GM12878 (cell line): ENCODE results near the gene TMEM207. TPM values are rescaled to one million over a fixed set of nuclear protein-coding genes. Genes with fewer than 3 reads are reported as not detected.

ENCODE experiments used
- BCL11A ChIP-seq: IDR thresholded peaks from 2 replicates; pipeline ENCODE4 v1.6.1; 2011; ENCODE audit warnings: low read depth, low read length
- BCLAF1 ChIP-seq: fragments of 450-650 bp; IDR thresholded peaks from 2 replicates; pipeline ENCODE4 v1.6.1; 2017; ENCODE audit warnings: antibody characterized with exemption, mild to moderate bottlenecking, moderate library complexity
- CHD2 ChIP-seq: IDR thresholded peaks from 2 replicates; pipeline ENCODE4 v1.6.1; 2011; ENCODE audit warnings: low read depth, low read length, improper control_type of control experiment, borderline replicate concordance
- CHD4 ChIP-seq: fragments of 200-600 bp; sonication (generic); IDR thresholded peaks from 2 replicates; pipeline ENCODE4 v1.6.1; 2016; ENCODE audit warnings: mild to moderate bottlenecking
- DPF2 ChIP-seq: fragments of 450-650 bp; IDR thresholded peaks from 2 replicates; pipeline ENCODE4 v1.6.1; 2017; ENCODE audit warnings: mild to moderate bottlenecking
- EP300 ChIP-seq, 2 experiments: fragments of 150-350 bp in 1 of 2; IDR thresholded peaks; 2 replicates each; pipeline ENCODE4 v1.6.1; 2011 to 2012; ENCODE audit warnings: low read depth in 2 of 2, low read length in 2 of 2, borderline replicate concordance in 1 of 2, improper control_type of control experiment in 1 of 2, inconsistent platforms in 1 of 2; ENCODE audit not compliant: control insufficient read depth in 1 of 2
- ESRRA ChIP-seq: IDR thresholded peaks from 2 replicates; pipeline ENCODE4 v1.6.1; 2012; ENCODE audit warnings: mild to moderate bottlenecking, low read length, improper control_type of control experiment
- ETV6 ChIP-seq, 2 experiments: fragments of 450-650 bp in 1 of 2; IDR thresholded peaks in 1 of 2; conservative IDR thresholded peaks in 1 of 2; 2 replicates each; pipeline ENCODE4 v1.6.1; 2014; ENCODE audit warnings: antibody characterized with exemption in 1 of 2, borderline replicate concordance in 1 of 2, low read depth in 1 of 2, mild to moderate bottlenecking in 1 of 2, moderate library complexity in 1 of 2
- FOS ChIP-seq: IDR thresholded peaks from 3 replicates; pipeline ENCODE4 v1.6.1; 2011; ENCODE audit warnings: borderline replicate concordance; ENCODE audit not compliant: insufficient read length; ENCODE audit errors: extremely low read depth
- GABPA ChIP-seq: IDR thresholded peaks from 2 replicates; pipeline ENCODE4 v1.6.1; 2014; ENCODE audit warnings: antibody characterized with exemption, low read depth, mild to moderate bottlenecking, inconsistent platforms
- LARP7 ChIP-seq: fragments of 450-650 bp; IDR thresholded peaks from 2 replicates; pipeline ENCODE4 v1.6.1; 2017; ENCODE audit warnings: mild to moderate bottlenecking
- NFYB ChIP-seq: IDR thresholded peaks from 2 replicates; pipeline ENCODE4 v1.6.1; 2011; ENCODE audit warnings: low read depth, mild to moderate bottlenecking, low read length, improper control_type of control experiment, moderate library complexity; ENCODE audit not compliant: insufficient read depth
- PBX3 ChIP-seq: IDR thresholded peaks from 2 replicates; pipeline ENCODE4 v1.6.1; 2011; ENCODE audit warnings: mild to moderate bottlenecking, low read depth, low read length, moderate library complexity; ENCODE audit not compliant: insufficient replicate concordance
- RAD51 ChIP-seq: fragments of 450-650 bp; IDR thresholded peaks from 2 replicates; pipeline ENCODE4 v1.6.1; 2016; ENCODE audit warnings: moderate library complexity, mild to moderate bottlenecking, inconsistent platforms
- RB1 ChIP-seq: fragments of 450-650 bp; formaldehyde crosslinking; IDR thresholded peaks from 2 replicates; pipeline ENCODE4 v1.6.1; 2017; ENCODE audit warnings: mild to moderate bottlenecking, borderline replicate concordance
- RBBP5 ChIP-seq: fragments of 200-600 bp; sonication (generic); conservative IDR thresholded peaks from 2 replicates; pipeline ENCODE4 v1.6.1; 2016
- RUNX3 ChIP-seq: IDR thresholded peaks from 2 replicates; pipeline ENCODE4 v1.6.1; 2012; ENCODE audit warnings: low read length, inconsistent platforms
- SIN3A ChIP-seq: IDR thresholded peaks from 2 replicates; pipeline ENCODE4 v1.6.1; 2012; ENCODE audit warnings: low read depth, low read length, improper control_type of control experiment
- SMARCA5 ChIP-seq: fragments of 450-650 bp; IDR thresholded peaks from 2 replicates; pipeline ENCODE4 v1.6.1; 2017; ENCODE audit warnings: mild to moderate bottlenecking
- TBL1XR1 ChIP-seq: IDR thresholded peaks from 2 replicates; pipeline ENCODE4 v1.6.1; 2012; ENCODE audit warnings: low read depth, low read length, improper control_type of control experiment
- ZNF687 ChIP-seq: fragments of 450-650 bp; IDR thresholded peaks from 2 replicates; pipeline ENCODE4 v1.6.1; 2017; ENCODE audit warnings: mild to moderate bottlenecking, moderate library complexity
- polyA plus RNA-seq, 11 experiments: library from polyadenylated mRNA; depleted of rRNA in 4 of 11; unstranded in 6 of 11; stranded (reverse) in 5 of 11; fragments of >200 nt; fragmentation: Nextera tagmentation in 4 of 11; fragmentation: Illumina TruSeq in 1 of 11; extraction: Ambion mirVana in 4 of 11; extraction: Trizol in 1 of 11; gene quantifications; 1 replicate in 1 of 11; 2 replicates in 10 of 11; pipeline versions ENCODE4 v1.2.1 to v1.2.3, GENCODE V29; 2011 to 2016; ENCODE audit warnings: inconsistent platforms in 2 of 11, missing spikeins in 2 of 11, low read depth in 1 of 11
- total RNA-seq, 4 experiments: library from RNA; depleted of rRNA in 3 of 4; stranded (reverse); fragments of >200 nt in 3 of 4; fragmentation: Illumina TruSeq in 1 of 4; extraction: Trizol in 1 of 4; gene quantifications; 2 replicates each; pipeline versions ENCODE4 v1.2.1 to v1.2.3, GENCODE V29; 2013 to 2021

TMEM207 gene
- total and polyA plus RNA-seq, 10 of the 15 experiments (the other 5 are each of a cell fraction or from before 2014, with no cell fraction given): not detected

GRCh38 chr3:190424478-190425439 lies 24.9 kb downstream of the TMEM207 start (continued):
- TF ChIP-seq BCLAF1 (no peak), DPF2 (peak; percentile 71), RB1 (no peak), RAD51 (no peak), RUNX3 (no peak), EP300 (IDR thresholded peaks at IDR 0.05; ENCODE audit: borderline replicate concordance in 1 of 2, control insufficient read depth in 1 of 2, low read depth in 2 of 2, low read length in 2 of 2) (no peak), PBX3 (no peak), CHD4 (no peak), ZNF687 (no peak), TBL1XR1 (no peak), SIN3A (no peak), RBBP5 (no peak), NFYB (no peak), ETV6 (conservative IDR thresholded peaks at IDR 0.05 in 1 of 2, IDR thresholded peaks at IDR 0.05 in 1 of 2; ENCODE audit: borderline replicate concordance in 1 of 2, low read depth in 1 of 2) (no peak), ESRRA (0 out of 2 replicates have a peak, but pooled peaks have one; percentile 15), GABPA (no peak), CHD2 (no peak), SMARCA5 (peak; percentile 25; the same call in 1 of the 2 replicates), LARP7 (no peak), BCL11A (no peak), FOS (no peak)
